Uterus (tissue), 2 donors: Measurements from ENCODE around the gene AHI1.

Experiments used
- POLR2A ChIP-seq, 2 donors: fragments of 450-650 bp; IDR thresholded peaks; one replicate each; pipeline ENCODE4 v1.6.1; 2016; ENCODE audit warnings: antibody characterized with exemption in 2 of 2, mild to moderate bottlenecking in 1 of 2, moderate library complexity in 1 of 2
- TF ChIP-seq, protein P1 (sequence below), 4 experiments: fragments of 200-600 bp in 2 of 4; fragments of 450-650 bp in 2 of 4; sonication (generic) in 2 of 4; IDR thresholded peaks; one replicate each; pipeline ENCODE4 v1.5.1; 2016 to 2019; ENCODE audit warnings: antibody characterized with exemption in 4 of 4, mild to moderate bottlenecking in 2 of 4, moderate library complexity in 1 of 4

DNA sequence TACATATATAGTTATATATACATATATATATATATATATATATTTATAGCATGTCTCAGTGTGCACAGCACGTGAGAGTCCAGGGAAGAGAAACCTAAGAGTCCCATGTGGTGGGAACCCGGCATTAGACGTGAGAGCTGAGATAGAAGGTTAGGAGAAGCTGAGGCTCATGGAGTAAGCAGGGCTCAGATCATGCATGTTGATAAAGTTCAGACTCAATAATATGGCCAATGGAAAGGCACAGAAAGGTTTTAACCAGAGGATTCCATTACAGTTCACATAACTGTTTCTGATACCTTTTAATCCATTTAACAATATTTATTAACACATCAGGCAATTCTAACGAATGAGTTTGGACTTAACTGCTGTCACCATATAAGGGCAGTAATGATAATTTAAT, 173.0 kb downstream of the AHI1 start:
- TF ChIP-seq, protein P1, sequence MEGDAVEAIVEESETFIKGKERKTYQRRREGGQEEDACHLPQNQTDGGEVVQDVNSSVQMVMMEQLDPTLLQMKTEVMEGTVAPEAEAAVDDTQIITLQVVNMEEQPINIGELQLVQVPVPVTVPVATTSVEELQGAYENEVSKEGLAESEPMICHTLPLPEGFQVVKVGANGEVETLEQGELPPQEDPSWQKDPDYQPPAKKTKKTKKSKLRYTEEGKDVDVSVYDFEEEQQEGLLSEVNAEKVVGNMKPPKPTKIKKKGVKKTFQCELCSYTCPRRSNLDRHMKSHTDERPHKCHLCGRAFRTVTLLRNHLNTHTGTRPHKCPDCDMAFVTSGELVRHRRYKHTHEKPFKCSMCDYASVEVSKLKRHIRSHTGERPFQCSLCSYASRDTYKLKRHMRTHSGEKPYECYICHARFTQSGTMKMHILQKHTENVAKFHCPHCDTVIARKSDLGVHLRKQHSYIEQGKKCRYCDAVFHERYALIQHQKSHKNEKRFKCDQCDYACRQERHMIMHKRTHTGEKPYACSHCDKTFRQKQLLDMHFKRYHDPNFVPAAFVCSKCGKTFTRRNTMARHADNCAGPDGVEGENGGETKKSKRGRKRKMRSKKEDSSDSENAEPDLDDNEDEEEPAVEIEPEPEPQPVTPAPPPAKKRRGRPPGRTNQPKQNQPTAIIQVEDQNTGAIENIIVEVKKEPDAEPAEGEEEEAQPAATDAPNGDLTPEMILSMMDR (IDR thresholded peaks at IDR 0.05), result no peak
- TF ChIP-seq POLR2A (IDR thresholded peaks at IDR 0.05), result no peak
